ENCODE results near the gene ACTMAP. TPM values are rescaled to one million over a fixed set of nuclear protein-coding genes. Genes with fewer than 3 reads are reported as not detected.

The ACTMAP gene
- total RNA-seq, 1 donor, result 0.52 TPM

DNA sequence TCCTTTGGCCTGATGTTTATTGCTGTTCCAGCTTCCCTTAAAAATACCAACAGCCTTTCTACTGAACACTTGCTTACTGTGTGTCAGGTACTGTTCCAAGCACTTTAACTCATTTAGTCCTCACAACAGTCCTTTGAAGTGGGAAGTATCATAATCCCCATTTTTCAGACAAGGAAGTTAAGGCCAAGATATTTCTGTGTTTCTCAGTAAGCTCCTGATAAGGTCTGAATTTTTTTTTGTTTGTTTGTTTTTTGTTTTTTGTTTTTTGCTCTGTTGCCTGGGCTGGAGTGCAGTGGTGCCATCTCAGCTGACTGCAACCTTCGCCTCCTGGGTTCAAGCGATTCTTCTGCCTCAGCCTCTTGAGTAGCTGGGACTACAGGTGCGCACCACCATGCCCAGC lies 8.2 kb upstream of the ACTMAP start:
- Histone ChIP-seq H3K4me3 (ENCODE audit: low read length) (no peak overlapping the region), H3K9me3 (ENCODE audit: low read depth, low read length) (no peaks in the 10 kb centered on the region), H3K27me3 (ENCODE audit: insufficient read depth, low read length) (no peaks in the 10 kb centered on the region), H3K4me1 (ENCODE audit: insufficient read depth, low read length) (peaks cover 37% of the 10 kb centered on the region)

DNA sequence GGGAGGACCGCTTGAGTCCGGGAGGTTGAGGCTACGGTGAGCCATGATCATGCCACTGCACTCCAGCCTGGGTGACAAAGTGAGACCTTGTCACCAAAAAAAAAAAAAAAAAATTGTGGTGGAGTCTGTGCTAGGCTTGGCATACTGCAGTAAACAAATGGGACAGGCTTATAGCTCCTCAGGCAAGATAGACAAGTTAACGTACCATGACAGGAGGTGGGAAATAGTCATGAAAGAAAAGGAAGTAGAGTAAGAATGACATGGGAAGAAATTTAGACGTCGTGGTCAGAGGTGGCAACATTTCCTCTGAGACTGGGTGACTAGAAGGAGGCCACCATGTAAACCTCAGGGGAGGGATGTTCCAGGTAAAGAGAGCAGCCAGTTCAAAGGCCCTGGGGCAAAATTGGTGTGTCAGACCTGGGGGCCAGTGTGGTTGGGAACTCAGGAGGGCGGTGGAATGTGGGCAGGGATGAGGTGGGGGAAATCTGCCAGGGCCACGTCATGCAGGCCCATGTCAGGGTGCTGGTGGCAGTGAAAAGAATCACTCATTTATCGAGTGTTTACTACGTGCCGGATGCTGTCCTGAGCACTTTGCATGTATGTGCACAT lies 6.3 kb upstream of the ACTMAP start:
- H3K27me3 ChIP-seq (ENCODE audit: insufficient read depth, low read length), result no peaks in the 10 kb centered on the region
- no peaks in the 10 kb centered on the region for H3K9me3 ChIP-seq (ENCODE audit: low read depth, low read length)
- H3K4me3 ChIP-seq (ENCODE audit: low read length), result no peak overlapping the region

DNA sequence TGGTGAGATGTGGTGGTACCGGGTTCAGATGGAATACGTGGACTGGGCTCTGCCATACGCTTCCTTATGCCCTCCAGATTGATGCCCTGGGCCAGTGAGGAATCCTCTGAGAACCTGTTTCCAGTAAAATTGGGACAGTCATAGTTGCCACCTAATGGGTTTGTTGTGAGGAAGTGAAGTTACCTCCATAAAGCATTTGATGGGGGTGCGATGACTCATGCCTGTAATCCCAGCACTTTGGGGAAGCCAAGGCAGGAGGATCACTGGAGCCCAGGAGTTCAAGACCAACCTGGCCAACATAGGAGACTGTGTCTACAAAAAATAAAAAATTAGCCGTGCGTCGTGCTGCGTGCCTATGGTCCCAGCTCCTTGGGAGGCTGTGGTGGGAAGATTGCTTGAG lies 5.5 kb upstream of the ACTMAP start:
- H3K4me3 ChIP-seq (ENCODE audit: low read length), result no peak overlapping the region
- no peaks in the 10 kb centered on the region for H3K27me3 ChIP-seq (ENCODE audit: insufficient read depth, low read length)
- peaks cover 53% of the 10 kb centered on the region for H3K4me1 ChIP-seq (ENCODE audit: insufficient read depth, low read length)
- no peaks in the 10 kb centered on the region for H3K9me3 ChIP-seq (ENCODE audit: low read depth, low read length)

More for the DNA sequence above, 6.3 kb upstream of the ACTMAP start:
- peaks cover 53% of the 10 kb centered on the region for H3K4me1 ChIP-seq (ENCODE audit: insufficient read depth, low read length)

DNA sequence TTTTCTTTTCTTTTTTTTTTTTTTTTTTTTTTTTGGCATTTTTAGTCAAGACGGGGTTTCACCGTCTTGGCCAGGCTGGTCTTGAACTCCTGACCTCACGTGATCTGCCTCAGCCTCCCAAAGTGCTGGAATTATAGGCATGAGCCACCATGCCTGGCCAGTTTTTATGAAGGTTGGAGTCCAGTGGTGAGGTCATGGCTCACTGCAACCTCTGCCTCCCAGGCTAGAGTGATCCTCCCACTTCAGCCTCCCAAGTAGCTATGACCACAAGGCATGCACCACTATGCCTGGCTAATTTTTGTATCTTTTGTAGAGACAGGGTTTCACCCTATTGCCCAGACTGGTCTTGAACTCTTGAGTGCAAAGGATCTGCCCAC lies 5.0 kb upstream of the ACTMAP start:
- H3K9me3 ChIP-seq (ENCODE audit: low read depth, low read length), result no peaks in the 10 kb centered on the region
- H3K4me1 ChIP-seq (ENCODE audit: insufficient read depth, low read length), result peaks cover 53% of the 10 kb centered on the region
- no peaks in the 10 kb centered on the region for H3K27me3 ChIP-seq (ENCODE audit: insufficient read depth, low read length)
- H3K4me3 ChIP-seq (ENCODE audit: low read length), result no peak overlapping the region

DNA sequence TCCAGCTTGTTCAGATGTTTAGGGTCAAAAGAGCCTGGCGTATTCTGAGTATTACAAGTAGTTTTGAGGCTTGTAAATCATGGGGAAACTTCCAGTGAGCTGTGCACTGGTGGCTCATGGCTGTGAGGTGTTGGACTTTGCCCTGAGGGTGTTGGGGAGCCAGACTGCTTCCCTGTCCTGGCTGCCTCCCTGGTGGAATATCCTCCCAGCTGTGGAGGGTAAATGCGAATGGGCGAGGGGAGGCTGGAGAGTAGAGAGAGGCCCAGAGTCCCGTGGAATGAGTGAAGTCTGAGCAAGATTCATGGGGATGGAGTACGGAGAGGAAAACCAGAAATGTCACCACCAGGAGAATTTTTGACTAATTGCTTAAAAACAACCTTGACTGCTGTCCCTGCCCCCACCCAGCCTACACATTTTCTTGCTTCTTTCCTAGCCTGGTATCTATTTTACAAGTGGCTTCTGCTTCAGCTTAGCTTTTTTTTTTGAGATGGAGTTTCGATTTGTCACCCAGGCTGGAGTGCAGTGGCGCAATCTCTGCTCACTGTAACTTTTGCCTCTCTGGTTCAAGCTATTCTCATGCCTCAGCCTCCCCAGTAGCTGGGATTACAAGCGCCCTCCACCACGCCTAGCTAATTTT lies 4.5 kb upstream of the ACTMAP start:
- H3K4me1 ChIP-seq (ENCODE audit: insufficient read depth, low read length), result peaks cover 58% of the 10 kb centered on the region
- no peaks in the 10 kb centered on the region for H3K27me3 ChIP-seq (ENCODE audit: insufficient read depth, low read length)
- H3K9me3 ChIP-seq (ENCODE audit: low read depth, low read length), result no peaks in the 10 kb centered on the region
- no peak overlapping the region for H3K4me3 ChIP-seq (ENCODE audit: low read length)

DNA sequence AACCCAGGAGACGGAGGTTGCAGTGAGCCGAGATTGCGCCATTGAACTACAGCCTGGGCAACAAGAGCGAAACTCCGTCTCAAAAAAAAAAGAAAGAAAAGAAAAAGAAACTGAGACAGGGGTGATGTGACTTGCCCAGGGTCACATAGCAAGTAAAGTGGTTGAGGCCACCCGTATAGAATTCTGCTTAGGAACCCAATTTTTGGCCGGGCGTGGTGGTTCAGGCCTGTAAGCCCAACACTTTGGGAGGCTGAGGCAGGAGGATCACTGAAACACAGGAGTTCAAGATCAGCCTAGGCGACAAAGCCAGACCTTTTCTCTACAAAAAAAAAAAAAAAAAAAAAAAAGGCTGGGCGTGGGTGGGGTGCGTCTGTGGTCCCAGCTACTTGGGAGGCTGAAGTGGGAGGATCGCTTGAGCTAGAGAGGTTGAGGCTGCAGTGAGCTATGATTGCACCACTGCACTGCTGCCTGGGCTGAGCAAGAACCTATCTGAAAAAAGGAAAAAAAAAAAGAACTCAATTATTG lies 2.0 kb upstream of the ACTMAP start:
- Histone ChIP-seq H3K4me1 (ENCODE audit: insufficient read depth, low read length) (peaks cover 79% of the 10 kb centered on the region), H3K9me3 (ENCODE audit: low read depth, low read length) (no peaks in the 10 kb centered on the region), H3K27me3 (ENCODE audit: insufficient read depth, low read length) (no peaks in the 10 kb centered on the region), H3K4me3 (ENCODE audit: low read length) (peak overlapping the region; percentile 69)

DNA sequence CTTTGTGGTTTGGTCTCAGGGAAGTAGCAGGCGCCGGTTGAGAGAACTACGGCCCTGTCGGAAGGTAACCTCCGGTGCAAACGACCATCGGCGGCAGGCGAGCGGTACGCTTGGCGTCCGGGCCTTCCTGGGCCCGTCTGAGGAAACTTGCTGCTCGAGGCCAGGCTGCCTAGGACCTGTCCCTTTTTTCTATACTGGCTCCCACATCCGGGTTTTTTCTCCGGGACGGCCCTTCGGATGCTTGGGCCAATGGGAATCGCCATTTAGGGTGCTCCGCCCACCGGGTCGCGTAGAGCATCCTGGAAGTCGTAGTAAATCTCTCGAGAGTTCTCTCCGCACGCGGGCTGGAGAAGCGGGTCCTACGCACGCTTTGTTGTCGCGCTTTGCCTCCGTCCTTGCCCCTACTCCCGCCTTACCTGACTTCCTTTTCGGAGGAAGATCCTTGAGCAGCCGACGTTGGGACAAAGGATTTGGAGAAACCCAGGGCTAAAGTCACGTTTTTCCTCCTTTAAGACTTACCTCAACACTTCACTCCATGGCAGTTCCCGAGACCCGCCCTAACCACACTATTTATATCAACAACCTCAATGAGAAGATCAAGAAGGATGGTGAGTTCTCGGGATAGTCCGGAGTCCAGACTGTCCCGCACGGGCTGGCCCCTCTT lies 729 bp upstream of the ACTMAP start, which contains the start of gene SNRPA:
Gene SNRPA, plus strand, starts transcription at position 330 of the 664 bp plus-strand sequence. Its CDS starts 206 bp downstream, at position 536.
- peak within 1 kb of the TSS; percentile 69 for H3K4me3 ChIP-seq (ENCODE audit: low read length)
- no peaks in the 10 kb centered on the region for H3K9me3 ChIP-seq (ENCODE audit: low read depth, low read length)
- H3K4me1 ChIP-seq (ENCODE audit: insufficient read depth, low read length), result peaks cover 67% of the 10 kb centered on the region
- H3K27me3 ChIP-seq (ENCODE audit: insufficient read depth, low read length), result no peaks in the 10 kb centered on the region

DNA sequence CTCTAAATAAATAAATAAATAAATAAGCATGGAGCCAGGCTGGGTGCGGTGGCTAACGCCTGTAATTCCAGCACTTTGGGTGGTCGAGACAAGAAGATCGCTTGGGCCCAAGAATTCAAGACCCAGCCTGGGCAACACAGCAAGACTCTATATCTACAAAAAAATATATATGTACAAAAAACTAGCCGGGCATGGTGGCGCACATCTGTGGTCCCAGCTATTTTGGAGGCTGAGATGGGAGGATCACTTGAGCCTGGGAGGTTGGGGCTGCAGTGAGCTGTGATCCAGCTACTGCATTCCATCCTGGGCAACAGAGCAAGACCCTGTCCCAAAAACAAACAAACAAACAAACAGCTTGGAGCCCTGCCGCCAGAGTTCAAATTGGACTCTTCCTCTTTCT lies 2.7 kb downstream of the ACTMAP start:
- Histone ChIP-seq H3K4me1 (ENCODE audit: insufficient read depth, low read length) (peaks cover 34% of the 10 kb centered on the region), H3K4me3 (ENCODE audit: low read length) (no peak overlapping the region), H3K9me3 (ENCODE audit: low read depth, low read length) (no peaks in the 10 kb centered on the region), H3K27me3 (ENCODE audit: insufficient read depth, low read length) (no peaks in the 10 kb centered on the region)

DNA sequence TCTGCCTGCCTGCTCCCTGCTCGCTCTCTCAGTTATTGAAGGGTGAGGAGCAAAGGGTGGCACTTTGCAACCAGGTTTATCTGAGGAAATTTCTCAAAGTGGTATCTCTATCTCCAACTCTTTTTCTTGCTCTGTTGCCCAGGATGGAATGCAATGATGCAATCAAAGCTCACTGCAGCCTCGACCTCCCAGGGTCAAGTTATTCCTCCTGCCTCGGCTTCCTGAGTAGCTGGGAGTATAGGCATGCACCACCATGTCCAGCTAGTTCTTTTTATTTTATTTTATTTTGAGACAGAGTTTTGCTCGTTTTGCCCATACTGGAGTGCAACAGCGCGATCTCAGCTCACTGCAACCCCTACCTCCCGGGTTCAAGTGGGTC lies 4.9 kb downstream of the ACTMAP start:
- peaks cover 27% of the 10 kb centered on the region for H3K4me1 ChIP-seq (ENCODE audit: insufficient read depth, low read length)
- no peaks in the 10 kb centered on the region for H3K9me3 ChIP-seq (ENCODE audit: low read depth, low read length)
- H3K4me3 ChIP-seq (ENCODE audit: low read length), result no peak overlapping the region
- H3K27me3 ChIP-seq (ENCODE audit: insufficient read depth, low read length), result no peaks in the 10 kb centered on the region

DNA sequence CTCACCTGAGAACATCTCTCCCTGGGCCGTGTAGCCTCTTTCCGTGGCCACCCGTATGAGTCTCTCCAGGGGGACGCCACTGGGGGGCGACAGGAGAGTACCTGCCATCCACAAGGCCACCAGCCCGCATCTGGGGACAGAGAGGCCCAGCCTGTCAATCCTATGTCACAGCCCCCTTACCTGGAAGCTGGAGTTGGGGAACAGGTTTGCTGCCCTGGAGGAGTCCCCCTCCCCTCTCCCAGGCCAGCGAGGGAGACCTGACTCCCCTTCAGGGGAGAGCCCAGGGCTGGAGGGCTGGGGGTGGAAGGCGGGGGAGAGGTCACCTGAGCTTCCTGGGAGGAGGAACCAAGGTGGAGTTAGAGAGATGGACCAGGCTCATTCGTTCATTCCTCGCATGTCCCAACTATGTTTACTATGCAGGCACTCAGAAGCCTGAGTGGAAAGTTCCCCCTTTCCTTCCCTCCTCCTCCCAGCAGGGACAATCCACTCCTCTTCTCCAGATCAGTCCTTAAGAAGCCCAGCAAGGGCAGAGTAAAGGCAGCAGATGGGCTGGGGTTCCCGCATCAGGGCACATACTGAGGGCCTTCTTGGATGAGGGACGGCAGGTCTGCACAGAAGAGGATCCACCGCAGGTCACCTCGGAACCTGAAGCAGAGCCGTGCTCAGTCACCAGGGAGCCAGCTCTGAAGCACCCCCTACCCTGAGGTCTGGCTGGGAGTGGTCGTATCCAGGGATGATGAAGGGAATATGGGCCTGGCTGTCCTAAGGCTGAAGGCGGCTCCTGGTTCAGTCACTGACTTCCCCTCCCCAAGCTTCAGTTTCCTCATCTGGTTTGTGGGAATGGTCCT lies 5.5 kb downstream of the ACTMAP start:
- Histone ChIP-seq H3K27me3 (ENCODE audit: insufficient read depth, low read length) (no peaks in the 10 kb centered on the region), H3K9me3 (ENCODE audit: low read depth, low read length) (no peaks in the 10 kb centered on the region), H3K4me1 (ENCODE audit: insufficient read depth, low read length) (peaks cover 22% of the 10 kb centered on the region), H3K4me3 (ENCODE audit: low read length) (no peak overlapping the region)

DNA sequence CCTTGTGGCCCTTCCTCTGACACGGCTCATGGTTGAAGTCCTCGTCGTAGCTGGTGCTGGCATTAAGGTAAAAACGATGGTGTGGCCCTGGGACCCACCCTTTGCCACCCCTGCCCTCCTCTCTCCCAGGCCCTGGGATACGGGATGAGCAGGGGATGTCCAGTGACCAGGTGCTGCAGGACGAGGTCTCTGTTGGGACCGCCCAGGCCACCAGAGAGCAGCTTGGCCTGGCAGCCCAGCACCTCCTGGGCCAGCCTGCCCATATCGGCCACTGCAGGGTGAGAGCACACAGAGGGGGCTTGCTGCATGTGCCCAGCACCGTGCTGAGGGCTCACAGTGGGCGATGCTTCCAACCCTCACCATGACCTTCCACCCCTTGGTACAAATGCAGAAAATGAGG lies 6.4 kb downstream of the ACTMAP start:
- no peak overlapping the region for H3K4me3 ChIP-seq (ENCODE audit: low read length)
- H3K27me3 ChIP-seq (ENCODE audit: insufficient read depth, low read length), result no peaks in the 10 kb centered on the region
- H3K9me3 ChIP-seq (ENCODE audit: low read depth, low read length), result no peaks in the 10 kb centered on the region
- H3K4me1 ChIP-seq (ENCODE audit: insufficient read depth, low read length), result peaks cover 14% of the 10 kb centered on the region

DNA sequence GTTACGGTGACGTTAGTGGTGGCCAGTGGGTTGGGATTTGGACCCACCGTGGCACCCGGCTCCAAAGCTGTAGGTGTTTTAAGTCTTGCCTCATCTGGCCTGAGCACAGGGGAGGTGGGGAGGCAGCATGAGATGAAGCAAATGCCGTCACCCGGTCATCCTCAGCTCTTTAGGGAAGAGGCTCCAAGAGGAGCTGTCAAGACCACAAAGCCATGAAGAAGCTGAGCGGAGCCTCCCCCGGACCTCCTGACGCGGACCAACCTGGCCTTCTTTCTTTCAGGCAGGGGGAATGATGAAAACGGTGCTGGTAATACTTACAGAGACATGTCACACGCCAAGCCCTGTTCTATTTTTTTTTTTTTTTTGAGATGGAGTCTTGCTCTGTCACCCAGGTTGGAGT lies 7.4 kb downstream of the ACTMAP start:
- H3K9me3 ChIP-seq (ENCODE audit: low read depth, low read length), result no peaks in the 10 kb centered on the region
- H3K27me3 ChIP-seq (ENCODE audit: insufficient read depth, low read length), result no peaks in the 10 kb centered on the region
- no peak overlapping the region for H3K4me3 ChIP-seq (ENCODE audit: low read length)
- H3K4me1 ChIP-seq (ENCODE audit: insufficient read depth, low read length), result peaks cover 3% of the 10 kb centered on the region

DNA sequence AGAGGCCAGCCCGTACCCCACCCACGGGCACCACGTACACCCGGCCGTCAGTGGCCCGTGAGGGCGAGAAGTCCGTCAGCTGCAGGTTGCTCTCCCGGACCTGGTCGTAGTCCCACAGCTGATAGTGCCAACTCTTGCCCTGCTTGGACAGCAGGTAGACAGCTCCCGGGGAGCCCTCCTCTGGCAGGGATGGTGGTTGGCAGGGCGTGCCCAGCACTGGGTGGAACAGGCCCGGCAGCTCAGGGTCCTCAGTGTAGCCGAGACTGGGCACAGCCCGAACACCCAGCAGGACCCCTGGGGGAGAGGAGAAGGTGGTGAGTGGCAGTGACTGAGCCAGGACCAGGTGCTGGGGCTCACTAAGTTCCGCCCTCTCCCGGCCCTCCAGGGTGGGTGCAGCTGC lies 7.8 kb downstream of the ACTMAP start:
- no peaks in the 10 kb centered on the region for H3K9me3 ChIP-seq (ENCODE audit: low read depth, low read length)
- no peaks in the 10 kb centered on the region for H3K27me3 ChIP-seq (ENCODE audit: insufficient read depth, low read length)
- H3K4me1 ChIP-seq (ENCODE audit: insufficient read depth, low read length), result no peaks in the 10 kb centered on the region
- no peak overlapping the region for H3K4me3 ChIP-seq (ENCODE audit: low read length)

DNA sequence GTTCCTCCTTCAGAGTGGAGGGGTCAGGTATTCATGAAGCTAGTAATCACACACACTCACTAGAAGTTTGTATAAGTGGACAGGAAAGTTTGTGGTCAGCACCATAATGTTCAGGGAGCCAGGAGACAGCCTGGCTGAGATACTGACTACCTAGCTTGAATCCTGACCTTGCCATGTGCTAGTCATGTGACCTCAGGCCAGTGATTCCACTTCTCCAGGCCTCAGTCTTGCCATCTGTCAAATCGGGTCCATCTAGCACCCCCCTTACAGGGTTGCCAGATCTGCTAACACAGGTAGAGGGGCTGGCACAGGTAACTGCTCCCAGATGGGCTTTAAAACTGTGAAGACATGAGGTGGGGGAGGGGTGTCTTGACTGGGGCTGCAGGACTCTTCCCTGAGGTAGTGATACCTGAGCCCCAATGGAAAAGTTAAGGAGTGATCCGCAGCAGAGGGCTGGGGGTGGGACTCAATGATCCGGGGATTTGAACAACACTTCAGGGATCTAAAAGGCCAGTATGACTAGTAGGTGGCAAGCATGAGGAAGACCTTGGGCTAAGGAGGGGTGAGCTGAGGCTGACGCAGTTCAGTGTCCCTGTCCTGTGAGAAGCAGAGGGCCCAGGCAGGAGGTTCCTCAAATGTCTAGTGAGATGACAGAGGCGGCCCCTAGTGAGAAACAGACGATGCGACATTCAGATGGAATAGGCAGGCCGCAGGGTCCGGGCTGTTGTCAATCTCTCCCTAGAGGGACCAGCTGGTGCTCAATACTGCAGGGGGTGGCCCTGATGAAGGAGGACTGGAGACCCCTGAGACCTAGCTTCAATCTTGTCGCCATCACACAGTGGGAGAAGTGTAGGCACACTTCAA lies 8.5 kb downstream of the ACTMAP start:
- no peaks in the 10 kb centered on the region for H3K4me1 ChIP-seq (ENCODE audit: insufficient read depth, low read length)
- no peaks in the 10 kb centered on the region for H3K9me3 ChIP-seq (ENCODE audit: low read depth, low read length)
- no peak overlapping the region for H3K4me3 ChIP-seq (ENCODE audit: low read length)
- H3K27me3 ChIP-seq (ENCODE audit: insufficient read depth, low read length), result no peaks in the 10 kb centered on the region

All from mononuclear cell (primary cell).